Testis (tissue), 3 donors: Measurements from ENCODE around the gene LRP1B. TPM values are rescaled to one million over a fixed set of nuclear protein-coding genes. Genes with fewer than 3 reads are reported as not detected.

ENCODE experiments used
- DNase-seq: peaks from one replicate; pipeline ENCODE4 v3.0.0-alpha.2; 2019
- H3K27ac ChIP-seq, 2 donors: fragments of 200-600 bp; sonication (generic); one replicate each; pipeline ENCODE4 v1.5.1; 2019
- H3K27me3 ChIP-seq: fragments of 200-600 bp; sonication (generic); one replicate; pipeline ENCODE4 v1.5.1; 2019
- H3K36me3 ChIP-seq: fragments of 200-600 bp; sonication (generic); one replicate; pipeline ENCODE4 v1.5.1; 2017; ENCODE audit warnings: low read depth; ENCODE audit errors: missing control alignments
- H3K4me1 ChIP-seq: fragments of 200-600 bp; sonication (generic); one replicate; pipeline ENCODE4 v1.5.1; 2019
- H3K4me3 ChIP-seq, 2 donors: fragments of 200-600 bp; sonication (generic); one replicate each; pipeline ENCODE4 v1.5.1; 2017 to 2019
- H3K9me3 ChIP-seq: fragments of 200-600 bp; sonication (generic); one replicate; pipeline ENCODE4 v1.5.1; 2017
- POLR2A ChIP-seq: fragments of 450-650 bp; IDR thresholded peaks from one replicate; pipeline ENCODE4 v1.6.1; 2017; ENCODE audit warnings: antibody characterized with exemption, mild to moderate bottlenecking, moderate library complexity
- WGBS, 2 donors: methylation state at CpG; one replicate each; pipeline ENCODE4 v1.1.5; 2018; 5-methylcytosine and 5-hydroxymethylcytosine counted together
- intact Hi-C: fragments of 100-400 bp; cut with DNase I; formaldehyde crosslinking; loops from one replicate; pipeline ENCODE4 v1.15.1; 2023; ENCODE audit warnings: low total_unique reads
- polyA plus RNA-seq: library from polyadenylated mRNA; stranded (reverse); fragments of 350-450 nt; fragmentation: Illumina TruSeq; extraction: RNeasy Lipid Tissue Mini Kit (QIAGEN cat#74804); gene quantifications from one replicate; pipeline ENCODE4 v1.2.3, GENCODE V29; 2014; ENCODE audit warnings: low read depth, low replicate concordance; ENCODE audit not compliant: insufficient read depth
- total RNA-seq, 2 donors: library from RNA; depleted of rRNA; stranded (reverse); fragments of >200 nt; gene quantifications; one replicate each; pipeline ENCODE4 v1.2.3, GENCODE V29; 2016
- TF ChIP-seq, protein P1 (sequence below), 3 experiments: fragments of 450-650 bp in 2 of 3; fragments of 200-600 bp in 1 of 3; sonication (generic) in 1 of 3; IDR thresholded peaks; one replicate each; pipeline ENCODE4 v1.5.1; 2016 to 2019; ENCODE audit warnings: antibody characterized with exemption in 3 of 3, mild to moderate bottlenecking in 2 of 3, moderate library complexity in 1 of 3

Gene LRP1B
- total and polyA plus RNA-seq, 3 donors from 2014 or later = 0.79 to 1.9 (median 0.84) TPM

DNA sequence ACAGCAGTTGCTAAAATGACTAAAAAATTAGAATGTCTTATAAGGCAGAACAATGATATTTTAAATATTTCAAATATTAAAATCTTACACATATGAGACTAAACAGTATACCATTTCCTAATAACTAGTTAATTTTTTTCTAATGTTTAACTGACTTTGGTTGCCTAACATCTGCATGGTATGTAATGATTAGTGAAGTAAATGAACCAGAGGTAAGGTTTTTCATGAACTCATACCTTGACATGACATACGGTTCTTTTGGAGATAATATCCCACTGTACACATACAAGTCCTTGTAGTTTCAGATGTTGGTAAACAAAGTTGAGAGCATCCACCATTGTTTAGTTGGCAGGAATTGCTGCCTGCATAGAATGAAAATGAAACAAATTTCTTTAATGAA lies 1360.2 kb downstream of the LRP1B start:
- H3K9me3 ChIP-seq = no peaks in the 10 kb centered on the region
- no peak for TF ChIP-seq POLR2A
- TF ChIP-seq, protein P1, sequence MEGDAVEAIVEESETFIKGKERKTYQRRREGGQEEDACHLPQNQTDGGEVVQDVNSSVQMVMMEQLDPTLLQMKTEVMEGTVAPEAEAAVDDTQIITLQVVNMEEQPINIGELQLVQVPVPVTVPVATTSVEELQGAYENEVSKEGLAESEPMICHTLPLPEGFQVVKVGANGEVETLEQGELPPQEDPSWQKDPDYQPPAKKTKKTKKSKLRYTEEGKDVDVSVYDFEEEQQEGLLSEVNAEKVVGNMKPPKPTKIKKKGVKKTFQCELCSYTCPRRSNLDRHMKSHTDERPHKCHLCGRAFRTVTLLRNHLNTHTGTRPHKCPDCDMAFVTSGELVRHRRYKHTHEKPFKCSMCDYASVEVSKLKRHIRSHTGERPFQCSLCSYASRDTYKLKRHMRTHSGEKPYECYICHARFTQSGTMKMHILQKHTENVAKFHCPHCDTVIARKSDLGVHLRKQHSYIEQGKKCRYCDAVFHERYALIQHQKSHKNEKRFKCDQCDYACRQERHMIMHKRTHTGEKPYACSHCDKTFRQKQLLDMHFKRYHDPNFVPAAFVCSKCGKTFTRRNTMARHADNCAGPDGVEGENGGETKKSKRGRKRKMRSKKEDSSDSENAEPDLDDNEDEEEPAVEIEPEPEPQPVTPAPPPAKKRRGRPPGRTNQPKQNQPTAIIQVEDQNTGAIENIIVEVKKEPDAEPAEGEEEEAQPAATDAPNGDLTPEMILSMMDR (IDR thresholded peaks at IDR 0.05) = no peak
- no peaks in the 10 kb centered on the region for H3K36me3 ChIP-seq
- no peak overlapping the region for H3K4me3 ChIP-seq
- DNase-seq = no peak
- H3K4me1 ChIP-seq = no peaks in the 10 kb centered on the region
- H3K27me3 ChIP-seq = no peaks in the 10 kb centered on the region
- intact Hi-C loops = no loop called here
- H3K27ac ChIP-seq = no peak overlapping the region
- 93 to 98% methylated on average over 1 of the region's 1 CpG for WGBS, 2 donors

DNA sequence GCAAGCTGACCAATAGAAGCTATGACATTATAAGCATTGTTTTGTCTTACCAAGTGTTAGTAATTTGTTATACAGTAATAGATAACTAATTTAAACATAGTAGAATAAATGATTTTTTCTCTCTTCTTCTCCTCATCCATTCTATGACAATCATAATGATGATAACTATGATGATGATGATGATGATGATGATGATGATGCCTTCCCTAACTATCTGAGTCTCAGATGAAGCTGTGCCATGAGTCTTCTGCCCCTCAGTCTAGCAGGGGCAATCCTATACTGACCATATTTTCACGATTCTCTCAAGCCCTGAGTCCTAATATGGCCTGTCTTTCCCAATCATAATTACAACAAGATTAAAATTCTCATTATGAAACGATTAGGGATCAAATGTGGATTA lies 1369.0 kb downstream of the LRP1B start:
- Histone ChIP-seq H3K27me3 (no peaks in the 10 kb centered on the region), H3K9me3 (no peaks in the 10 kb centered on the region), H3K36me3 (no peaks in the 10 kb centered on the region), H3K27ac (no peak overlapping the region), H3K4me1 (no peaks in the 10 kb centered on the region), H3K4me3 (no peak overlapping the region)
- 83% methylated on average over 2 of the region's 2 CpGs for WGBS, 2 donors
- intact Hi-C loops = no loop called here
- TF ChIP-seq, protein P1 (IDR thresholded peaks at IDR 0.05) = no peak
- no peak for TF ChIP-seq POLR2A
- no peak for DNase-seq

DNA sequence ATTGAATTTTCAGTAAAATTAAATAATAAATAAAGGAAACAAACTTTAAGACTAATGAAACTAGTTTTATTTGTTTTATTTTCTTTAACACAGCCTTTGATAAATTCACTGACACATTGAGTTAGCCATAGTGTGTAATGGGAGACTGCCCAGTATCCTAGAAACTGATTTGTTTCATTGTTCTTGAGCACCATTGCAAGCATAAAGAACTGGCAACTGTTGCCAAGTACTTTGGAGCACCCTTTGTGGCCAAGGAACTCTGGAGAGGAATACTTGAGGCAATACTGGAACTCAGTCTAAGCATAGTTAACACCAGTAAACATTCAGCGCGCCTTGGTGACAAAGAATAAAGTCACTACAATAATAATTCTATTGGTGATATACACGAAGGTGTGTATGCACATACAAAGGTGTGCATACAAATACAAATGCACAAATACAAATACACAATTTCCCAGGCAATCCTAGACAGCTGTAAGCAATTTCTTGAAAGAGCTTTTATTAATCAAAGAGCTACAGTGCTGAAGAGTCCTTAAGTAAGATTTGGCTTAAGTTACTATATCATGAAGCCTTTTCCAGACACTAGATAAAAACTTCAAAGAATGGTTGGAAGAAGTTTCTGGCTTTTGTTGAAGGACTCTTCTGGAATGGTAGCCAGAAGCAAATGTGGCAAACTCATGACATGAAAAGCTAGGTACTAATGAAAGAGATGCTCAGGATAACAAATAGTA lies 1371.2 kb downstream of the LRP1B start:
- Histone ChIP-seq H3K27me3 (no peaks in the 10 kb centered on the region), H3K9me3 (no peaks in the 10 kb centered on the region), H3K36me3 (no peaks in the 10 kb centered on the region), H3K4me3 (no peak overlapping the region), H3K27ac (no peak overlapping the region), H3K4me1 (no peaks in the 10 kb centered on the region)
- 87 to 88% methylated on average over 3 of the region's 3 CpGs for WGBS, 2 donors
- DNase-seq = no peak
- intact Hi-C loops = no loop called here
- TF ChIP-seq, protein P1 (IDR thresholded peaks at IDR 0.05) = no peak
- TF ChIP-seq POLR2A = no peak

DNA sequence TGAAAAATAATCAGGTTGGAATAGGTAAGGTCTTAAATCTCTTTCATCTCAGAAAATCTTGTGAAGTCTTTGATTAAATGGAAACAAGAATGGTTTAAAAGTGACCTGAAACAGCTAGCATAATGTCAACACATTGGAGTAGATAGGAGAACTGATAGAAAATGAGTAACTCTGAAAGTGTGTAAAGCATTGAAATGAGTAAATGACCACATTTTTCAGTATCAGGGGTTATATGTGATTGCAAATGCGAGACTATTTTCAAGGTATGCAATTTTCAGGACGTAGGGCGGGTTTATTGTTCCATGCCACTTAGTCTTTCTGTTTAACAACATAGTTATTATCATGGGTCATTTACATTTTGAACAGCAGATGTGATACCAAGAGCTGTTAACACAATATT lies 1383.2 kb downstream of the LRP1B start:
- Histone ChIP-seq H3K4me1 (no peaks in the 10 kb centered on the region), H3K36me3 (no peaks in the 10 kb centered on the region), H3K27ac (no peak overlapping the region), H3K4me3 (no peak overlapping the region), H3K27me3 (no peaks in the 10 kb centered on the region), H3K9me3 (no peaks in the 10 kb centered on the region)
- TF ChIP-seq, protein P1 (IDR thresholded peaks at IDR 0.05) = no peak
- no peak for TF ChIP-seq POLR2A
- no peak for DNase-seq
- intact Hi-C loops = no loop called here
- WGBS, 2 donors = 86 to 94% methylated on average over 3 of the region's 3 CpGs

DNA sequence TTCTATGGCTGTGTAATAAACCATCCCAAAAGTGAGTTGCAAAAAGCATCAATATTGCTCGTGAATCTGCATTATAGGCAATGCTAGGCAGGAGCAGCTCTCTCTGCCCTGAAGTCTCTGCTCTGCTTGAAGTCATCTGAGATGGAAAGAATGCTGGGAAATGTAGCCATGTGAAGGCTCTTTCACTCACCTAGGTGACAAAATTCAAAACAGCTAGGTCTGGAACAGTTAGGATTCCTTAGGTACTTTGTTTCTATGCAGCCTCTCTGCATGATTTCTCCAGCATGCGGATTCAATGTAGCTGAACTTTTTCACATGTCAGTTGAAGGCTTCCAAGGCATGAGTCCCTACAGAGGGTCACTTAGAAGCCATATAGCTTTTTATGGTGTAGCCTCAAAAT lies 1383.7 kb downstream of the LRP1B start:
- no peak for DNase-seq
- TF ChIP-seq POLR2A = no peak
- TF ChIP-seq, protein P1 (IDR thresholded peaks at IDR 0.05) = no peak
- Histone ChIP-seq H3K36me3 (no peaks in the 10 kb centered on the region), H3K9me3 (no peaks in the 10 kb centered on the region), H3K27me3 (no peaks in the 10 kb centered on the region), H3K4me1 (no peaks in the 10 kb centered on the region), H3K4me3 (no peak overlapping the region), H3K27ac (no peak overlapping the region)
- intact Hi-C loops = no loop called here
- 61 to 85% methylated on average over 2 of the region's 2 CpGs for WGBS, 2 donors
